Stimulated activated CD4-positive, alpha-beta T cell treated with anti-CD3 and anti-CD28 coated beads, TNF-alpha, amount 100 ng/mL, for 24 hours (primary cell): ENCODE data around the gene EIF4EBP2.

Experiments used
- DNase-seq, 3 experiments: peaks; one replicate each; pipeline ENCODE4 v3.0.0-alpha.2; 2020; ENCODE audit warnings: low read depth in 3 of 3

EIF4EBP2 gene

DNA sequence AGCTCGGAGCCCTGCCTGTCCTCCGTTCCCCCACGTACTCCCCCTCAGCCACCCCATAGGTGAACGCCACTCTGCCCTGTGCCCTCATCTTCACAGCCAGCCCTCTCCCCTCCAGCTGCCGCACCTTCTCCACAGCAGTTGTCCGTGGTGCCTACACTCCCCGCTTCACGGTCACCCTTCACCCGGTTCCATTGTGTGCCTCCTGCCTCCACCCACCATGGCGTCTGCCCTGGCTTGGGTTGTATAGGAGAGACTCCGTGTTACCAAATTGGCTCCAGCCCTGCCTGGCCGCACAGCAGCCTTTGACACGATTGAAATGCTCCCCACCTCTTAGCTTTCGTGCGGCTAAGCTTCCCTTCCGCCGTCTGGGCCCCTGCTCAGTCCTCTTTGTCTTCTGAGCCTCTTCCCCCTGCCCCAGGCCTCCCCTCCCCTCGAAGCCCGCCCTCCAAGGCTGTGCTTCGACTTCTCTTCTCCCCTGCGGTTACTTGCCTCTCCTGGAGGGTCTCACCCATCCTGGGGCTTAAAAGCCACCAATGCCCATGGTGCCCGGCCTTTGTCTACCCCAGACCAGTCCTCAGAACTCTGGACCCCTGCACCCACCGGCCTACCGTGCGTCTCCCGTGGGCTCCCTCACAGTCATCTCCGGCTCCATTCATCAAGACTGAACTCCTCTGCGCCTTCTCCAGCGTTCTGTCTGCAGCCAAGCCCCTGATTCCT is 56.0 kb downstream of the EIF4EBP2 start:
- DNase-seq: no peak

DNA sequence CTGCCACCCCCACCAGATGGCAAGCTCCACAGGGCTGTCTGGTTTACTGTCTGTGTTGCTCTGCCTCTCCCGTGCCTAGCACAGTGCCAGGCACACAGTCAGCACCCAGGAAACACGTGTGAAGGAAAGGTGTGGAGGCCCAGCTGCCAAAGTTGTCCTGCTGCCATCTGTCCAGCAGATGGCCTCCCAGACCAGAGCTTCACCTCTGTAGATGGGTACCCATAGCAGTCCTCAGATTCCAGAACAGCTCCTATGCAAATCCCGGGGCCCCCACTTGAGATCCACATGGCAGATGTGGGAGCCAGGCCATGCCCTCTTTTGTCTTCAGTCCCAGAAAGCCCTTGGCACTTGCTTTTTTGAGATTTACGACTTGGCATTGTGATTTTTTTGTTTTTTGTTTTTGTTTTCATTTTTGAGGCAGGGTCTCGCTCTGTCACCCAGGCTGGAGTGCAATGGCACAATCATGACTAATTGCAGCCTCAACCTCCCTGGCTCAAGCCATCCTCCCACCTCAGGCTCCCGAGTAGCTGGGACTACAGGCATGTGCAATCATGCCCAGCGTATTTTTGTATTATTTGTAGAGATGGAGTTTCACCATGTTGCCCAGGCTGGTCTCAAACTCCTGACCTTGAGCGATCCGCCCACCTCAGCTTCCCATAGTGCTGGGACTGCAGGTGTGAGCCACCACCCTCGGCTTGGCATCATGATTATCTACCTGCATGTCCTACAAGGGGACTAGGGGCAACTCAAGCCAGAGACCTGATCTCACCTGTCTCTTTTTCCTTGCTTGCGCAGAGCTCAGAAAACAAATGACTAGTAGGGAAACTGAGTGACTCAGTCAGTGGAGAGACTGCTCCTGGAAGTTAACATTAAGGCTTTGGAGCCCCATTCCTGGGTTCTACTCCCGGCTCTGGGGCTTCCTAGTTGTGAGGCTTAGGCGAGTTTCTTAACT is 57.7 kb downstream of the EIF4EBP2 start:
- DNase-seq: peak in 1 of 3 experiments; percentile 45

DNA sequence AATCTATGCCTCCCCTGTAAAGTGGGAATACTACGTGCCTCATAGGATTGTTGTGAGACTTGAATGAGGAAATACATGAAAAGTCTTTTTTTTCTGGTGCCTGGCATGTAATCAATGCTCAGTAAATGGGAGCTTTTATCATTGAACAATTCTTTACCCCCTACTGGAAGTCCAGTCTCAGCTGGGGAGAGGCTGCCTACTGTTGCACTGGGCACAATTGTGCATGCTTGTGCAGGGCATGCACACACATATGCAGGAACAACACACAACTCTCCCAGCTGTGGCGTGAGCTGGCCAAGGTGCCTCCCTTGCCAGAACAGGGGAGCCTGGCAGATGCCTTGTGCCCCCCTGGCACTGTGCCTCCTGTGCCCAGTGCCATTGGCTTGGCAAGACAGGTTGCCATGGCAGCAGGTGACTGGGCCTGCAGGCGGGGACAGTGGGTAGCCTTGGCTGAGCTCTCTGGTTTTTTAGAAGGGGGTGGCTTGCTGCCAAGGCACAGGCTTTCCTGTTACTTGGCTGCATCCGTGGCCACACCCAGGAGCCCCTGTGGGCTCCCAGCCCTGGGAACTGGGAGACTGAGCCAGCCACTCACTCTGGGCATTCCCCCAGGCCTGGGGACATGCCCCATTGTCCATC is 58.5 kb downstream of the EIF4EBP2 start:
- DNase-seq: no peak

DNA sequence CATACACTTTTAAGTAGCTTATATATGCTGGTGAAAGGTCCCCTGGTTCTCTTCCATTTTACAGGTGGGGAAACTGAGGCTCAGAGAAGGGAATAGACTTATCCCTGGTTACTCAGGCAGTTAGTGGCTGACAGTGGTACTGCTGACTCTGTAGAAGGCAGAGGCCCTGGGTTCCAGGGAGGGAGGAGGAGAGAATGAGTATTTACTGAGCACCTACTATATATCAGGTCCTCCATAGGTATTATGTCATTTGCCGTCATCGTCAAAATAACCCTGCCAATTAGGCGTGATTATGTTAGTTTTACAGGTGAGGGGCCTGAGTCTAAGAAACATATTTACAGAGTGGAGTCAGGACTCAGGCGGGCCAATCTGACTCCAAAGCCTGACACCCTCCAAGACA is 61.3 kb downstream of the EIF4EBP2 start:
- DNase-seq: no peak

DNA sequence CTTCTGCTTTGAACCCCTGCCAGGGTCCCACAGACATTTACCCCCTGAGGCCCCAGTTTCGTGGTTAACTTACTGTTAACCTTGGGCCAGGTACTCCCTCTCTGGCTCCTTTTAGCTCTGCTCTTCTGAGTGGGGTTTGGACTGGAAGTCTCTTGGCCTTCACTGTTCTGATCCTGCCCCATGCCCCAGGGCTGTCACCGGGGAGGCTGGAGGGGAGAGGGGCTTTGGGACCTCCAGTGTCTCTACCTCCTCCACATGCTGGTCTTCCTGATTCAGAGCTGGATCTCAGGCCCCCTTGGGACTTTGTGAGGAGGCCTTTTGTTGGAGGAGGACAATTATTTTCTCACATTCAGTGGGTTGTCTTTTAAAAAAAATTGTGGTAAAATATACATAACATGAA is 61.9 kb downstream of the EIF4EBP2 start:
- DNase-seq: no peak

DNA sequence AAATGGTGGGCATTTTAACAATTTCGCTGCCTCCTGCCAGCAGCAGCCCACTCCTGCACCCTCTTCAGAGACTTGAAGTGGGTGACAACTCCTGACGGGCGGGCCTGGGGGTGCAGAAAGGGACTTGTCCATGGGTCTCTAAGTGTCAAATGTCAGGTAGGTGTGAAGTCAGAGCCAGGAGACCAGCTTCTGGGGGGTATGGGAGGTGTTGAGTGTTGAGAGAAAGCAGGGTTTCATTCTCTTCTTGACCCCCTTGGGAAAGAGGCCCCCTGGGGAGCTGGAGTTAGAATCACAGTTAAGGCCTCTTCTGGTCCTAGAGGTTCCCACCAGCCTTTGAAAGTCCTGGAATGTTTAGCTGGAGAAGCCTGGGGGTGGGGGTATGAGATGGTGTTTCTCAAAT is 63.0 kb downstream of the EIF4EBP2 start:
- DNase-seq: no peak

DNA sequence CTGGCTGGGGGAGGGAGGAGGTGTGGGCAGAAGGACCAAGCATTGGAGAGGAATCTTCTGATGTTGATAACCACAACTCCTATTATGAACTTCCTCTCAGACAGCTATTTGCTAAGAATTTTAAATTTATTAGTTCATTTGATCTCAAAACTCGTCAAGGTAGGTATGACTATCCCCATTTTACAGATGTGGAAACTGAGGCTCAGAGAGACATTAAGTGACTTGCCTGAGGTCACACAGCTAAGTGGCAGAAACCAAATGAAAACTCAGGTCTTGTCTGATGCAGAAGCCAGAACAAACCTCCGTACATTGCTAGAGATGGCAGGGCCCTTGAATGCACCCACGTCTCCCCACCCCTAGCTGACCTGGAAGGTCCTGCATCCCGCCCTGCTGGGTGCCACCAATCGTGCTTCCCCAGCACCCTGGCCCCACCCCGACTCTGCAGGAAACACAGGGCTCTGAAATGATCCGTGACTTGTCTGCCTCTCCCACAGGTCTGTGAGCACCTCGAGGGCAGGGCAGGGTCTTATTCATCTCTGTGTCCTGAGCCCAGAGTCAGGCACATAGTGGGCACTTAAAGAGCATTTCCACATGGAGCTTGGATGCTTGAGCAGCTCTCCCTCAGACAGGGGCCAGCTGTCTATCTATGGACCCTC is 69.0 kb downstream of the EIF4EBP2 start:
- no peak for DNase-seq

DNA sequence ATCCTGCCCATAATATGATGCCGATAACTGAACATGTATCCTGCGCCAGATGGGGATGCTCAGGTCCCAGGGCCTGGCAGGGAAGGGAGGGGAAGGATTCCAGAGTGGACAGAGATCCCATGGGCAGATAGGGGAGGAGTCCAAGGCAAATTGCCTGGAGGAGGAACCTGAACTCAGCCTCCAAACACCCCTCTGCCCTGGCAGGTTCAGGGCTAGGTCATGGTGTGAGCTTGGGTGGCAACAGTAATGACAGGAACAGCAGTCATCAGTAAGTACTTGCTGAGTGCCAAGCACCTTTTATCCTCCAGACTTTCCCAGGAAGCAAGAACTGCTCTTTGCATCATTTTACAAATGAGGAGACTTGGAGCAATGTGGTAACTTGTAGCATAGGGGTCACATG is 70.8 kb downstream of the EIF4EBP2 start:
- DNase-seq: no peak

DNA sequence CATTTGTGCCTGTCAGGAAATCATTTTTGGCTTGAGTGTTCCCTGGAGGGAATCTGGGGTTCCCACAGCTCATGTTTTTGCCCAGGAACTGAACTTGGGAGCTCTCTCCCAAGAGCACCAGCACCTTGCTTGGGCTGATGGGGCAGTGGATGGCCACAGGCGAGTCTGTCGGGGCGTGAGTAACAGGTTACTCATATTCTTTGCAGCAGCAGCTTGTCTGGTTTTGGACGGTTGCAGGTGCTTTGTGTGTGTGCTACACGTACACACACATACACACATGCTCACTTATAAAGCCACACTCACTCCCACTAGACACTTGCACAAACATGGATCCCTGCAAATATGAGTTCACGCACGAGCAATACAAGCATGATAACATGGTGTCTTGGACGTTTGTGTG is 71.7 kb downstream of the EIF4EBP2 start:
- no peak for DNase-seq

DNA sequence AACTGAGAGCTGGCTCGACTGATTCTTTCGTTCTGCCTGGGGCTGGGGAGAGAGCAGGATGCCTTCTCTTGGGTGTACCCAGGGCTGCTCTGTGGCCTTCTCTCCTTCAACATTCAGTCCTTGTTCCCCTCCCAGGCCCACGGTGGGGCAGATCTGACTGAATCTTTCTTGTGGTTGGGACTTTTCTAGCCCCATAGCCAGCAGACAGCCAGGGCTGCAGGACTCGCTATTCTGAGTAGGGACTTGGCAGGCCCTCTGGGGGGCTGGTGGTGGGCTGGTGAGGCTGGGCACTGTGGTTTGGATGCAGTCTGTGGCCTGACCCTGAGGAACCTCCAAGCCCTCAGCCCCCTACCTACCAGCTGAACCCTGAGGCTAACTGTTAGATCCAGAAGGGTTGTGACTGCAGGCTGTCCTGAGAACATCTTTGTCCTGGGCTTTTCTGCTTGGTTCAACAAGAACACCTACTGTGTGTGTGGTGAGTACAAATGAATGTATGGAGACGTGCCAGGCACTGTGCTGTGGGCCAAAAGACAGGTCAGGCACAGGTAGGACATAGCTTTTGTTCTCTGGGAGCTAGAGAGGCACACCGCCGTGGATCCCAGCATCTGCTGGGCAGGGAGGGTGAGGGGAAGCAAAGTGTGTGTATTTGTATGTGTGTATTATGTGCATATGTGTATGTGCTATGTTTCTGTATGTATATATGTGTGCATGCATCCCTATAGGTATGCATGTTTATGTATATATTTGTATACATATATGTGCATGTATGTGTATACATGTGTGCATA is 72.5 kb downstream of the EIF4EBP2 start:
- DNase-seq: no peak

DNA sequence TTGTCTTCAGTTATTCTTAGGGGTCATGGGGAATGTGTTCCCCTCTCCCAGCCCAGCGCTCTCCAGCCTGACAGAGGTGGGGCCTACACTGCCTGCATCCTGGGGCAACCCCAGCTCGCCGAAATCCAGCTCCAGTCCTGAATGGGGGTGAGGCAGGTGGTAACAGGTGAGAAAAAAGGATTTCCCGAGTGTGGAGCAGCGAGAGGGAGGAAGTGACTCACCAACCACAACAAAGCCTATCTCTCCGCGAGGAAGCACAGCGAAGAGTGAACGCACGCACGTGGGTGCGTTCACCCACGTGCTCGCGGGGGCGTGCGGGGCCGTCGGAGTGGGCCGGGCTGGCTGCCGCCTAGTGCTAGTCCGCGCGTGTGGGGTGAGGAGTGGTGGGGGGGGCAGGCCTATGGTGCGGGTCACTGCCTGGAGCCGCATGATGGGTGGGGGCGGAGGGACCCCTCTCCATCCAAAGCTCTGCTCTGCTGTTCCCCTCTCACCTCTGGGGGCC is 73.8 kb downstream of the EIF4EBP2 start:
- peak; percentile 33 to 74 (median 59) for DNase-seq
